SK-N-DZ (cell line): ENCODE data around the gene ROCK2.

Experiments used
- DNase-seq: peaks from one replicate; pipeline ENCODE4 v3.0.0-alpha.2; 2015; ENCODE audit warnings: low spot score

ROCK2 gene

GRCh38 chr2:11156396-11157075 lies 187.9 kb downstream of the ROCK2 start:
- DNase-seq = no peak

DNA sequence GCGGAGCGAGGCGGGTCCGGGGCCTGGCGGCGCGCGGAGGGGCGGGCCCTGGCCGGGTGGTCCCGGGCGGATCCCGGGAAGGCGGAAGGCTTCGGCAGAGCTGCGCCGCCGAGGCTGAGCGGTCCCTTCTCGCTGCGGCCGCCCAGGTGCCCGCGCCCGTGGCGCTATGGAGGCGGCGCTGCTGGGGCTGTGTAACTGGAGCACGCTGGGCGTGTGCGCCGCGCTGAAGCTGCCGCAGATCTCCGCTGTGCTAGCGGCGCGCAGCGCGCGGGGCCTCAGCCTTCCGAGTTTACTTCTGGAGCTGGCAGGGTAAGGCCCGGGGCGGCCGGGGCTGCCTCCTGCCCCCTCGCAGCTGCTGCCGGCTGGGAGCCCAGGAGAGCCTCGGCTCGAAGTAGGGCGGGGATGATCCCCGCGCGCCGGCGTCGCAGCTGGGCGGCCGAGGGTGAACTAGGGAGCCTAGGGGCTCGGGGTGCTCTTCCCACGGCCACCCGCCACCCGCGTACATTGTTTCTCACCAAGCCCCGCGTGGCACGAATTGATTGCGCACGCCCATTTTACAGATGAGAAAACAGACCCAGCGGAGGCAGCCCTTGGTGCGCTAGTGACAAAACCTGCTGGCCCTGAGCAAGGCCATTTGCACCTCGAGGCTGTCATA lies 188.9 kb downstream of the ROCK2 start, which contains the start of gene SLC66A3:
Gene SLC66A3, plus strand, starts transcription at position 87 of the 655 bp plus-strand sequence. Its CDS starts 80 bp downstream, at position 167.
- DNase-seq = peak; percentile 87

DNA sequence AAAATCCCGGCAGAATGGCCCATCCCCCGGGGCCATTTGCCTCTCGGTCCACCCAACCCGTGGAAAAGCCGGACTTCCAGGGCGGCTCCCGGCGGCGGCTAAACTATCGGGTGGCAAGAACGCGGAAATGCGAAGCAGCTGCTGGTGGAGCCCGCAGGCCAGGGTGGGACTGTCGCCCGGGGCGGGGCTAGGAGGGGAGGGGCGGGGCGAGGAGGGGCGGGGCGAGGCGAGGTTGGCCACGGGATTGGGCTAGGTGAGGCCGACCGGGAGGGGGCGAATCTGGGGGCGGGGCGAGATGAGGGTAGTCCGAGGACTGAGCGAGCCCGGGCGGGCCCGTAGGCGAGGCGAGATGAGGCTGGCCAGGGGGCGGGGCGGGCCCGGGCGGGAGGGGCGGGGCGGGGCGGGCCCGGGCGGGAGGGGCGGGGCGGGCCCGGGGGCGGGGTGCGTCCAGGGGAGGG lies 189.5 kb downstream of the ROCK2 start:
- DNase-seq = peak; percentile 88

GRCh38 chr2:11154016-11154922 lies 190.2 kb downstream of the ROCK2 start:
- DNase-seq = no peak

GRCh38 chr2:11152591-11152990 lies 191.8 kb downstream of the ROCK2 start:
- no peak for DNase-seq

- no peak for DNase-seq
Measured at GRCh38 chr2:11147263-11147662, 197.2 kb downstream of the ROCK2 start.

DNA sequence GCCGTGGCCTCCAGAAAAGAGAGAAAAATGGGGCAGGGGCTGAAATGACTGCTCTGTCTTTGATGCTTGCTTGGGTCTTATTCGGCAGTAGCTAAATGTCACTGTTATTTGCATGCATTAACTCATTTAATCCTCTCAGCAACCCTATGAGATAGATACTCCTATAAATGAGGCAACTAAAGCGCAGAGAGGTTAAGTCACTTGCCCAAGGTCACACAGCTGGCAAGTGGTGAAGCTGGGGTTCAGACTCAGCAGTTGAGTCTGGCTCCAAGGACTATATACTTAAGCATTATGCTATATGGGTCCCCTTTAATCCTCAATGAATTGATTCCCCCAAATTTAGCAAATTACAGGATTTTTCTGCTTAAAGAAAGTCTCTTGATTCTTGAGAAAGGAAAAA lies 198.4 kb downstream of the ROCK2 start:
- DNase-seq = no peak

GRCh38 chr2:11145350-11145749 lies 199.1 kb downstream of the ROCK2 start:
- no peak for DNase-seq

- DNase-seq = no peak
Measured at GRCh38 chr2:11144738-11145079, 199.7 kb downstream of the ROCK2 start.

DNA sequence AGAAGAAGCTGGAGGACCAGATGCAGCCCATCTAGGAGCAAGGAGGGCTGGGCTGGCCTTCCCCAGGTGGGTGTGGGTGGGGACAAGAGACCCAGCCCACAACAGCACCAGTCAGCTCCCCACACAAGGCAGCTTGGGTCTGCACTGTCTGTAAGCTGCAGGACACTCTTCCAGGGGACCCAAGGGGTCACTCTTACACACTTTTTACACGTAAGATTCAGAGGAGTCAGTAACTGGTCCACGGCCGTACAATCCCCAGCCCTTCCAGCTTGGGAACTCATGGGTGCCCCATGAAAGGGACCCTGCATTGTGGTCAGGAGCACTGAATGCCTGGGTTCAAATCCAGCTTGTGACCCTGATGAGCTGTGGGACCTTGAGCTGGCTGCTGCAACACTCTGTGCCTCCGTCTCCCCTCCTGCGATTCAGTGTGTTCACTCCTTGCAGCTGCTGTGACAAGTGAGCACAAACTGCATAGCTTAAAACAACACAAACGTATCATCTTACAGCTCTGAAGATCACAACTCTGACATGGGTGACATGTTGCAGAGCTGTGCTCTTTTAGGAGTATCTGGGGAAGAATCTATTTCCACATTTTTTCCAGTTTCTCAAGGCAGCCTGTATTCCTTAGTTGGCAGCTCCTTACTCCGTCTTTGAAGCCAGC lies 200.2 kb downstream of the ROCK2 start:
- DNase-seq = peak; percentile 67

DNA sequence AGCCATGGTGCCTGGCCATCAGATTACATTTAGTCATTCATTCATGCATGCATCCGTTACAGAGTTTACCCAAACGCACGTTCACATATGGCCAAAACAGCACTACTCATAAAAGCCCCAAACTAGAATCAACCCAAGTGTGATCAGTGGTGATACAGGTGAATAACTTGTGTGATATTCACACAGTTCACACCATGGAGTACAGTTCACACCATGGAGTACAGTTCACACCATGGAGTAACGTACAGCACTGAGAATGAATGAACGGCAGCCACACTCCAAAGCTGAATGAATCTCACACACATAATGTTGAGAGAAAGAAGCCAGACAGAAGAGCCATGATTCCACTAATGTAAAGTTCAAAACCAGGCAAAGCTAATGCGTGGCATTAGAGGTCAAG lies 201.4 kb downstream of the ROCK2 start:
- DNase-seq = no peak

DNA sequence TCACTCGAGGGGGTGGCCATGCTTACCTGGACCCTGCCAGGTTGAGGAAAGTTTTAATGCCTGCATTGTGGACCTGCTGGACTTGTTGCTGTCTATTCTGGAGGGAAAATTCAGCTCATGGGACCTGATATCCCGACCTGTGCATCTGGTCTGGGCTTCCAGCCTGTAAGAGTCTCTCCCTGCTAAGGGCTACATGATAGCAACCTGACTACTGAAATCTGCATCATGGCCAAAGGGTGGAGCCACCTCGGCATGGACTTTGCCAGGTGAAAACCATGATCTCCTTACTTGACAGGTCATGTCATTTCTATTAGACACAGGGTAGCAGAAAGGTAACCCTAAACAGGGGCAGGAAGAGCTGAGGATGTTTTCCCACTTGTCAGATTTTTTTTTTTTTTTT lies 202.1 kb downstream of the ROCK2 start:
- no peak for DNase-seq

DNA sequence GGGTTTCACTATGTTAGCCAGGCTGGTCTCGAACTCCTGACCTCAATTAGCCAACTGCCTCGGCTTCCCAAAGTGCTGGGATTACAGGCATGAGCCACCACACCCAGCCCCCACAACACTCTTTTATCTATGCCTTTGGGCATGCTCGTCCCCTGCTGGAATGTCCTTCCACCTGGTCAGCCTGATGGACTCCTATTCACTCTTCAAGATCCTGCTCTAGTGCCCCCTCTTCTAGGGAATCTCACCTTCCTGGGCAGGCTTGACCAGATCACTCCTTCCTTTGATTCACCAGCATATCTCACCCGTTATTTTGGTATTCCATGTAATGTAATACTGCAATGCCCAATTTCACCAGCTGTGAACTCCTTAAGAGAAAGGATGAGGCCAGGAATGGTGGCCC lies 203.1 kb downstream of the ROCK2 start:
- DNase-seq = no peak

DNA sequence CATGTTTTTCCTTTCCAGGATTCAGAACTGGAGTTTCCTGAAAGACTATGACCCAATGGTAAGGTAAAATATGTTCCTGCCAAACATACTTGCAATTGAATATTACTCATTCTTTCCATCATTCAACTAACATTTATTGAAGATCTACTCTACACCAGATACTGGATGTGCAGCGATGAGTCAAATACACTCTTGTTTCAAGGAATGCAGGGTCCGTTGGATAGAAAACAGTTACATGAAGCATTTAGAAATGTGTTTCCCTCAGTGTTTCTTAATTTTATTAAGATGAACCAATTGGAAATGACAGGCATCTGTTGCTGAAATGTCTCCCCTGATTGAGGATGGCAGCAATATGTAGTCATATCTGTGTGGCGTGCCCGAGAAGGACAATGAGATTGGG lies 203.9 kb downstream of the ROCK2 start:
- peak; percentile 53 for DNase-seq

- no peak for DNase-seq
Measured at GRCh38 chr2:11134349-11134748, 210.1 kb downstream of the ROCK2 start.

GRCh38 chr2:11133936-11134320 lies 210.5 kb downstream of the ROCK2 start:
- DNase-seq = no peak

- DNase-seq = peak; percentile 58
Measured at GRCh38 chr2:11133238-11133935, 211.0 kb downstream of the ROCK2 start.

DNA sequence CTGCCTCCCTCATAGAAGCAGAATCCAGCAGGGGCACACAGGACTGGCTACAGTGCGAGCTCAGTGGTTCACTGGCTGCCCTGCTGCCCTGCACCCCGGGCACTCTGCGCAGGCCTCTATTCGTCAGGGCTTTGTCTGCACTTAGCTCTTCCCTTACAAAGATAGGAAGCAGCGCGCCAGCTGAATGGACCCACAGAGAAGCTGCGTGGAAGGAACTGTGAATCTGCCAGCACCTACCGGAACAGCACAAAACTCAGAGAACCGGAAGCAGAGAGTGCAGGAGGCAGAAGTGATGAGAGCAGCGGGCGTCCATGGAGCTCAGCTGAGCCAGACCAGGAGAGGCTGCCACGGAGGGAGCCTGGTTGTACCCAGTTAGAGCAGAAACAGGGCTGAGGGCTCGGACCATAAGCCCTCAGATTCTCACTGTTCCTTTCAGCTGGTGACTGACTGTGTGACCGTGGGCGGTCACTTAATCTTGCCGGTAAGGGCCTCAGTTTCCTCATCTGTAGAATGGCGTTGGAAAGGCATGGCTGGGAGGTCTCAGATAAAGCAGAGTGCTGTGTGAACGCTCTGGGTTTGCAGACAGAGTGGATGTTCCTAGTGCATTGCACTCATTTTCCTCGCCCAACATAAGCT lies 212.3 kb downstream of the ROCK2 start:
- DNase-seq = no peak

- DNase-seq = no peak
Measured at GRCh38 chr2:11131166-11131920, 213.1 kb downstream of the ROCK2 start.
